Right renal cortex interstitium (tissue), 3 donors: ENCODE results near the gene PCED1B. TPM values are rescaled to one million over a fixed set of nuclear protein-coding genes. Genes with fewer than 3 reads are reported as not detected.

ENCODE experiments used
- DNase-seq, 3 donors: peaks; one replicate each; pipeline ENCODE4 v3.0.0-alpha.2; 2013; ENCODE audit warnings: low read depth in 3 of 3, low spot score in 2 of 3
- polyA plus RNA-seq, 3 donors: library from polyadenylated mRNA; unstranded; fragments of 120-200 nt; gene quantifications; one replicate each; pipeline ENCODE4 v1.2.1, GENCODE V29; 2013; ENCODE audit not compliant: insufficient read length in 3 of 3

PCED1B gene
- polyA plus RNA-seq, 3 donors, result 3.4 to 3.8 (median 3.7) TPM

GRCh38 chr12:47087088-47087688 is 7.8 kb downstream of the PCED1B start:
- DNase-seq, result no peak

- DNase-seq, result no peak
Measured at GRCh38 chr12:47088021-47088944, 8.9 kb downstream of the PCED1B start.

GRCh38 chr12:47091009-47091408 is 11.6 kb downstream of the PCED1B start:
- no peak for DNase-seq

DNA sequence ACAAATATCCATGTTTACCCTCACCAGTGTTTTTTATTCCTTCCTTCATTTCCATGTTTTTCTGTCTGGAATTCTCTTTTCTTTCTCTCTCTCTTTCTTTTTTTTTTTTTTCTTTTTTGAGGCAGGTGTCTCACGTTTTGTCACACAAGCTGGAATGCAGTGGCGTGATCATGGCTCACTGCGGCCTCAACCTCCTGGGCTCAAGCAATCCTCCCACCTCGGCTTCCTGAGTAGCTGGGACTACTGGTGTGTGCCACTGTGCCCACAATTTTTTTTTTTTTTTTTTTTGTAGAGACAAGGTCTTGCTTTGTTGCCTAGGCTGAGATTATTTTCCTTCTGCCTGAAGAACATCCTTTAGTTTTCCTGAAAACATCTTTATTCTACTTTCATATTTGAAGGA is 15.4 kb downstream of the PCED1B start:
- DNase-seq, result no peak

DNA sequence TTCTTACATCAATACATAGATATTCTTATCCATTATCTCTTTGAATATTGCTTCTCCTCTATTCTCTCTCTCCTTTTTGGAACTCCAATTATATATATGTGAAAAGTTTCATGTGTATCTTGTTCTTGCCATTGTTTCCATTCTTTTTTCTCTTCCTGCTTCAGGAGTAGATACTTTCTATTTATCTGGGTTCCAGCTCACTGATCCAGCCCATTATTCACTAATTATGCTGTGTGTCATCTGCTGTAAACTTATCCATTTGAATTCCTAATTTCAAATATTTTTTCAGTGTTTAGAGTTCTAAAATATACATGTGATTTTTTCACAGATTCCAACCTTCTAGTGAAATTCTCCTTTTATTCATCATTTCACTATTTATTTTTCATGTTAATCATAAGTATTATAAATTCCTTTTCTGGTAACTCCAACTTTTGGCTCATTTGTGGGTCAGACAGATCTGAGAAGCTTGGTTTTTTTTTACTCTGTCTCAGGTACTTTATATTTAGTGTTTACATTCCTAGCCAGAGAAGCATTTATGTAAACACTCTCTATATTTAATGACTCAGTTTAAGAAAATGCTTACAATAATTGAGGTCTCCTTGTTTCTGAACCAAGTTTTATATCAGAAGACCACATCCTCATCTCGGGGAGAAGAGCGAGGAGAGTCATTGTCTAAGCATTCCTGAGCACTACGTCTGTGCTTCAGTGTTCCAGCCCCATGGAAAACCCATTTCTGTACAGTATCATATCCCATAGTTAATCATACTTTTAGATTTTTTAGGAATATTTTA is 16.2 kb downstream of the PCED1B start:
- no peak for DNase-seq

DNA sequence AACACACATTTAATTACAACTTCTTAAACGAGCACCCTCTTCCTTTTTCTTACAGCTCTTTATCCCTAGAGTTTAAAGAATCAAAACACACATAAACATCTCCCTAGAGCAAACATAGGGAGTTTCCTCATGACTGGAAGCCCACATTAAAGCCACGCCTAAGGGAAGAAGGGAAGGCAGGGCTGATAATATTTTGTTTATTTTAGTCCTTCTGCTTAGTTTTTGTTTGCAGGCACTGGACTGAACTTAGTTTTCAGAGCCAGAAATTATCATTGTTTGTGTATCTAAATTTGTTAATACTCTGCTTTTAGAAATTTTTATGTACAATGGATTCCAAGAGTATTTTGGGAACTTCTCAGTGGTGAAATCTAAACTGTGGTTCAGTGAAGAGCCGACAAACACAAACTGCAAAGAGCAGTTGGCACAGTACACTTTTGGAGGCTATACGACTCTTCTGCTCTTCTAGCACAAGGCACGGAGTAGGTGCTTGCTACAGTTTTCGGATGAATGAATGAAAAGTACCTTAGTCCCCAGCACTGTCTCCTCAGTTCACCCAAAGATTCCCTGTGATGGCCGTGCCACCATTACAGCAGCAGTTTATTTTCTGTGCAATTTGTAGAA is 18.0 kb downstream of the PCED1B start:
- DNase-seq, result no peak

GRCh38 chr12:47098099-47098498 is 18.7 kb downstream of the PCED1B start:
- no peak for DNase-seq

- no peak for DNase-seq
Measured at GRCh38 chr12:47099610-47100009, 20.2 kb downstream of the PCED1B start.

GRCh38 chr12:47100160-47100559 is 20.7 kb downstream of the PCED1B start:
- DNase-seq, result no peak

GRCh38 chr12:47102406-47102805 is 23.0 kb downstream of the PCED1B start:
- no peak for DNase-seq

DNA sequence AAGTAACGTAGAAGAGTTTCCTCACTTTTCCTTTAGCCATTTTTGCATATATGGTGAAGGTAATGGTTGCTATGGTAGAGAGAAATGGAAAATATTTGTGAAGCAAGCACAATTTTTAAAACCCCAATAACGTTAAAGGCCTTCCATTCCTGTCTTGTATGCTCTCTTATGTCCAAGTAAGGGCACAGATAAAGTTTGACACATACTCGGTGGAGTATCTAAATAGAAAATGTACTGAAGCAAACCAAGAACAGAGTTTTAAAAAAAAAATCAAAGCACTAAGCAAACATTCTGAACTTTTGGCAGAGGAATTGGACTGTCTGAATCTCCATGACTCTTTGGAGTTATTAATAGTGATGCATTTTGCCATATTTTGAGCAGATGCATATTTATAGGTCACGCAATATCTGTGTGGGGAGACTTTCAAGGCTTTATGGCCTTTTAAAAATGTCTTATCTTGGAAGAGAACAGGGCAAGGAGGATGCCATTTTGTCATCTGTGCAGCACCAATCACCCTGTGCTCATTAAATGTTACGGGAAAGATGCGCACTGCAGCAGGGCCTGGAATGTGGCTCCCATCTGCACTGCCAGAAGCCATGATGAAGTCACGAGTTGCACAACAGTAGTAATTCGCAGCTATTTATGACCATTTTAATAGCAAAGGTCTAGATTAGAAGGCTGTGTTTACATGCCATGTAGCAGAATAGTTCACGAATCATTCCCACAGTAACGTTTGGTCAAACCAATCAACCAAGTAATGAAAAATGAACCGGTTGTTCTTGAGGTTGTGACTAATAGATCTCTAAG is 23.6 kb downstream of the PCED1B start:
- no peak for DNase-seq

DNA sequence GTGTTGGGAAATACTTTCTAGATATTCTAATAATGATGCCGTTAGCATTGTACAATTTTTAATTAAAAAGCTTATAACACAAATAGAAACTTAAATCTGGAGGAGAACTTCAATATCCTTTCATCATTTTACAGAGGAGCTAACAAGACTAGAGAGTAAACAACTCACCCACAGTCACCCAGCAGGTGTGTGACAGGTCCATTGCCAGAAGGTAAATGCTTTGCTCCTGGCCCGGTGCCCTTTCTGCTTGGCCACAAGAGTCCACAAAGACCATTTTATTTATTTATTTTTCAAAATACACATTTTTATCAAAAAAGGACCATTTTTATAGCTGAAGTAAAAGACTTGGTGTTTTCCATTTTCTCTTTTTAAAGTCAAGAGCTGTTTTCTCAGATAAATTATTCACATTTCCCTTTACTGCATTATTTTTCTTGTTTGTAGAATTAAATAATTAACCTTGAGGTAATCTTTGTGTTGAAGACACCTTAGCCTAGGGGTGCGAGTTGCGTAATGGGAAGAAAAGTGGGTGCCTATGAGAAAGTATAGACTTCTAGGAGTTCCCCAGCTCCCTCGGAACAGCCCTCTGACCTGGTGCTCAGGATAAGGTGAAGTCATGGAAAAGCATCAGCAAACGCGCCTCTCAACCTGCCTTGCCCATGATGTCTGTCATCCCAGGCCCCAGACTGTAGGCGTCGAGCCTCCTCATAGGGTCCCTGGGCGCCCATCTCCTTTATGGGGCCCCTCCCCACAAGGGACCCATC is 26.7 kb downstream of the PCED1B start:
- no peak for DNase-seq

- no peak for DNase-seq
Measured at GRCh38 chr12:47107446-47107845, 28.0 kb downstream of the PCED1B start.

DNA sequence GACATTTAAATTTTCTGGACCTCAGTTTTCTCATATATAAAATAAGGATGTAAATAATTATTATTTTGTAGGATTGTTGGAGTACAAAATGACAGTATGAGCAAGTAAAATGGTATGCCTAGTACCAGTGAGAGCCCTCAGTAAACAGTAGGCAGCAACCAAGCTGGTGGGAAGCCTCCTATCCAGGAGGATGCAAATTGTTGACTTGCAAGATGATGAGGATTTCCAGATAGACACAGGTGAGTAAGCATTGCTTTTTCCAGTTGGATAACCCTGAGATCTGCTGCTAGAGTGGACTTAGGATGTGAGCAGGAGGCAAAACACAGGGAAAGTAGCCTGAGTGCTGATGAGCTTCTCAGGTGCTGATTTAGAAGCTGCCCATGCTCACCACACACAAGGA is 28.5 kb downstream of the PCED1B start:
- no peak for DNase-seq

DNA sequence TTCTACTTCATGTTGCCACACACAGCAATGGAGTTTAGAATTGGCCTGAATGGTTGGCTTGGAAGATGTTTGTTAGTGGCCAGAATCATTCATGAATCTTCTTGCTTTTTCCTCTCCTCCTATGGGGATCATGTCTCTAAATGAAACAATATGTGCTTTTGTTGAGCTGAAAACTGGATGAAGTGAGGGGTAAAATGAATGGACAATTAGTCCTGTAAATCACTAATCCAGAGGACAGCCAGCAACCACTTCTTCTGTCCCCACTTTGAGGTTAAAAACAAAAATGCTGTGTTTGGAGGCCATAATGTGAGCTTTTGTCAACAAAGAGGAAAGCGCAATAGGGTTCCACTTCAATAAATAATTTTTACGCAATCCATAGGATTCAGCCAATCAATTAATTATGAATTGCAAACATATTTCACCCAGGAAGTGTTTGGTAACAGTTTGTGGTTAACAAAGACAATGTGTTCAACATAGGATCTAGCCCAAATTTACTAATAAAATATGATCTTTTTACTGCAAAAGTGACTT is 30.7 kb downstream of the PCED1B start:
- no peak for DNase-seq

GRCh38 chr12:47110718-47111391 is 31.4 kb downstream of the PCED1B start:
- no peak for DNase-seq

GRCh38 chr12:47111392-47111778 is 32.0 kb downstream of the PCED1B start:
- DNase-seq, result no peak

DNA sequence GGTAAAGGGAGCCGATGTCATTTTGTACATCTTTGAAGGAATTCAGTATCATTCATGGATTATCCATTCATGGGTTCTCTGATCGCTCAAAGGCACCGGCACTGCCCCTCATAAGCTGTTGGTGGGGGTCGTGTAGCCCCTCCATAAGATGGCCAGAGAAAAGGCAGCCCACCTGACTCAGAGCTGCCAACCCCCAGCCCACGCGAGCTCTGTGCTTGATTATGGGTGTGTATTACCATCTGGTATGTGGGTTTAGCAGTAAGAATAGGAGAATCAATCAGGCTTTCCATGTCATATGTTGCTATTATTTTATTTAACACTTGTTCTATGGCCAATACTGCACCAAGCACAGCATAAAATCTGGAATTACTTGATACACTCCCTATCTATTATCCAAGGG is 32.4 kb downstream of the PCED1B start:
- no peak for DNase-seq

DNA sequence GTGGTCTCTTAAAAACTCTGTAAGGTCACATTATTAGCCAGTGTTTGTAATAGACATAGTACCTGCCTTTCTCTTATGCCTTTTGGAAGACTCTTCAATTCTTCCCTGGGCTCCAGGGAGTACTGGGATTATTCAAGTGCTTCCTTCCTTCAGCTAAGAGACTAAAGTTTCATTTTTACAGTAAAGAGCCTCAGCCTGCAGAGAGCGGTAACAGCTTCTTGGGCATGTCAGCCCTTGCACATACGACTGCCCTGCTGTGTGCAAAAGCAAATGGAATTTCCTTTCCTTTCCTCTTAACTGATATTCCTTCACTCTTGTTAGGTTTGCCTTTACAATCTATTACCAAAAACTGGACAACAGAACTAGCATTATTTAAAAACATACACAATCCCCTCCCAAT is 33.3 kb downstream of the PCED1B start:
- DNase-seq, result no peak
